ENCODE results near the gene KDM5C.
"Not testable (repeated sequence)": the region's sequence is repeated elsewhere in the genome, so short reads cannot be mapped to it uniquely, and the experiment has no call there.

The KDM5C gene

GRCh38 chrX:53186351-53186750, 38.7 kb downstream of the KDM5C start:
- no peak for DNase-seq

GRCh38 chrX:53184836-53185235, 40.2 kb downstream of the KDM5C start:
- no peak for DNase-seq

DNA sequence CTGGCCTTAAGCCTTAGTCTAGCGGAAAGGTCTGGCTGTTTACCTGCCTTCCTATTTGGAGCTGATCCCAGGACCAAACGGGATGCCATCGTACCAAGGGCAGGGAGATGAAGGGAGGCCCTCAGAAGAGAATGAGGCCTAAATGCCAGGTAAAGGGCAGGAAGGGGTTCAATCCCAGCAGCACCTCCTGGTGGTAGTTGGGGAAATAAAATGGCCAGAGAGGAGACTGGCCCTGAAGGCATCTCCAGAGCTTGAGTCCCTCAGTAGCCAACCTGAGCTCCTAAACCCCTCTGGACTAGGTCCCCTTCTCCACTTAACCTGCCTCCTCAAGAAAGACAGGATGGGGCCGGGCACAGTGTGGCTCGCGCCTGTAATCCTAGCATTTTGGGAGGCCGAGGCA, 53.7 kb downstream of the KDM5C start:
- DNase-seq, result no peak

- DNase-seq, result no peak
These were observed 58.9 kb downstream of the KDM5C start for GRCh38 chrX:53166103-53166502.

DNA sequence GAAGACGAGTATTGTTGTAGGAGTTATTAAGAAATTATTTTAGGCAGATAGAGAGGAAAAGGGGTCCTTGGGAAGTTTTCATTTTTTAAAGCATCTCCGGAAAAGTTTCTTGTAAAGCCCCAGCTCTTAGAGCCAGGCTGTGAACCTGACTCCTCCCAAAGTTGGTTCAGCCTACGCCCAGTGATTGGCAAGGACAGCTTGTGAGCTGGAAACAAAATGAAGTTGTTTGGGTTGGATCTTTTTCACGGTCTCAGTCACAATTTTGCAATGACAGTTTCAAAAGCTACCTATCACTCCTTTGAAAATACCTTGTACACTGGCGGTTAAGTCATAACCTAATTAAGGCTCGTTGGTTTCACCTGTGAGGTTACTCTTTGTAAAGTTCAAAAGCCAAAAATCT, 60.4 kb downstream of the KDM5C start:
- not testable (repeated sequence) for DNase-seq

GRCh38 chrX:53163436-53163835, 61.6 kb downstream of the KDM5C start:
- no peak for DNase-seq

DNA sequence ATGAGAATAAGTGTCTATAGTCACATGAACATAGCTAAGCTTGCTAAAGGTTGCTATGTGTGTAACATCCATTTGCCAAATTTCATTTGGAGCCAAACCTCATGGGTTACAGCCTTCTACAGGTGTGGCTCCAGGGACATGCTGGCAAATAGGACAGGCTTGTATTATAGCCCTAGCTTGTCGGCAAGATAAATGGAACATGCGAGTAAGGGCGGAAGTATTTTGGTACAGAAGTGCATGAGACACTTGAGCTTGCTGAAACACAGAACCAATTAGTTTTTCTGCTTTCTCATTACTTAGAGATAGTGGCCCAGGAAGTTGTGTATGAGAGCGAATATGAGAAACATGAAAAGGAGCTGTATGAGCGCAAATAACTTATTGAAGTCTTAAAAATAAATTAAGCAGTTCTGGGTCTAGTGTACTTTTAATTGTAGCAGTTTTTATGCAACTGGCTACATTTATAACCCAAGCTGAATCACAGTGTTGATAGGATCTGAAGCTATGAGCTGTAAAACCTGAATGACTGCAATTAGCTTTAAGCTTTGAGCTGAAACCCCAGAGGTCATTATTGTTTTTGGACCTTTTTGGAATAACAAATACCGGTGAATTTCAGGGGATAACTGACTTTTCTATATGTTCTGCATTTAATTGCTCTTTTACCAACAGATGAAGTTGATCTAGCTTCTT, 64.6 kb downstream of the KDM5C start:
- no peak for DNase-seq

DNA sequence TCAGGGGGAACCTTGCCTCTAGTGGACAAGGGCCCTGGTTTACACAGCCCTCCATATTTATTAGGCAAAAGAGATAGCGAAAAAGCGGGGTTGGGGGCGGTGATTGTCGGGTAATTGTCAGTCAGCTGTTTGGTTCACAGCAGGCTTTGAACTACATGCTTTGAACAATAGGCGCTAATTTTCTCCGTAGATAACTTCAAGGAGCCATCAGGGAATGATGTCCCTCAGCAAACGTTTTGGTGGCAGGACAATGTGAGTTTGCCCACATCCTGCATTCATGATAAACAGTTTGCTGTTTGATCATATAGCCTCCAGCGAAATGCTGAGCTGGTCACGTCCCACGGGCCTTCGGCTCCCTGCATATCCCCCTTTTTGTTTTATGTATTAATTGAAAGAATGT, 65.8 kb downstream of the KDM5C start:
- no peak for DNase-seq

GRCh38 chrX:53156207-53156596, 68.8 kb downstream of the KDM5C start:
- no peak for DNase-seq

- DNase-seq, result no peak
These were observed 69.3 kb downstream of the KDM5C start for GRCh38 chrX:53155512-53156206.

GRCh38 chrX:53153581-53153980, 71.4 kb downstream of the KDM5C start:
- no peak for DNase-seq

All from CD4-positive, alpha-beta T cell treated with Interleukin-17A for 4 hours (primary cell).